ENCODE results near the gene ARID1B.
"Not testable (repeated sequence)": the region's sequence is repeated elsewhere in the genome, so short reads cannot be mapped to it uniquely, and the experiment has no call there.

ARID1B gene

GRCh38 chr6:157021993-157022740 is 245.0 kb downstream of the ARID1B start:
- DNase-seq (ENCODE audit: low spot score): peak; percentile 88

GRCh38 chr6:157023958-157024357 is 246.8 kb downstream of the ARID1B start:
- no peak for DNase-seq (ENCODE audit: low spot score)

- no peak for DNase-seq (ENCODE audit: low spot score)
Measured at GRCh38 chr6:157024745-157025144, 247.6 kb downstream of the ARID1B start.

- DNase-seq (ENCODE audit: low spot score): no peak
Measured at GRCh38 chr6:157025437-157025836, 248.3 kb downstream of the ARID1B start.

GRCh38 chr6:157029980-157030690 is 253.0 kb downstream of the ARID1B start:
- no peak for DNase-seq (ENCODE audit: low spot score)

- no peak for DNase-seq (ENCODE audit: low spot score)
Measured at GRCh38 chr6:157030755-157031154, 253.6 kb downstream of the ARID1B start.

GRCh38 chr6:157032923-157033322 is 255.7 kb downstream of the ARID1B start:
- no peak for DNase-seq (ENCODE audit: low spot score)

GRCh38 chr6:157033428-157034140 is 256.4 kb downstream of the ARID1B start:
- peak; percentile 44 for DNase-seq (ENCODE audit: low spot score)

GRCh38 chr6:157034436-157035230 is 257.5 kb downstream of the ARID1B start:
- DNase-seq (ENCODE audit: low spot score): peak; percentile 63

GRCh38 chr6:157035546-157035945 is 258.4 kb downstream of the ARID1B start:
- no peak for DNase-seq (ENCODE audit: low spot score)

- DNase-seq (ENCODE audit: low spot score): no peak
Measured at GRCh38 chr6:157036245-157036711, 259.1 kb downstream of the ARID1B start.

- no peak for DNase-seq (ENCODE audit: low spot score)
Measured at GRCh38 chr6:157037165-157037564, 260.0 kb downstream of the ARID1B start.

- DNase-seq (ENCODE audit: low spot score): no peak
Measured at GRCh38 chr6:157038610-157039009, 261.4 kb downstream of the ARID1B start.

- DNase-seq (ENCODE audit: low spot score): not testable (repeated sequence)
Measured at GRCh38 chr6:157039639-157040038, 262.5 kb downstream of the ARID1B start.

GRCh38 chr6:157040191-157040590 is 263.0 kb downstream of the ARID1B start:
- no peak for DNase-seq (ENCODE audit: low spot score)

- no peak for DNase-seq (ENCODE audit: low spot score)
Measured at GRCh38 chr6:157045831-157046454, 268.8 kb downstream of the ARID1B start.

- no peak for DNase-seq (ENCODE audit: low spot score)
Measured at GRCh38 chr6:157046776-157047175, 269.6 kb downstream of the ARID1B start.

- no peak for DNase-seq (ENCODE audit: low spot score)
Measured at GRCh38 chr6:157047328-157047727, 270.1 kb downstream of the ARID1B start.

- DNase-seq (ENCODE audit: low spot score): no peak
Measured at GRCh38 chr6:157047951-157048350, 270.8 kb downstream of the ARID1B start.

GRCh38 chr6:157049133-157049532 is 272.0 kb downstream of the ARID1B start:
- no peak for DNase-seq (ENCODE audit: low spot score)

GRCh38 chr6:157050537-157051265 is 273.5 kb downstream of the ARID1B start:
- DNase-seq (ENCODE audit: low spot score): no peak
